NCI-H510A treated with DMSO at 0.1 percent for 48 hours (cell line): ENCODE data around the gene MGAT4D.
"Not testable (repeated sequence)": the region's sequence is repeated elsewhere in the genome, so short reads cannot be mapped to it uniquely, and the experiment has no call there.

Source experiments
- DNase-seq: peaks from one replicate; lab custom pipeline; 2025; lab: John Stamatoyannopoulos, UW

The MGAT4D gene

DNA sequence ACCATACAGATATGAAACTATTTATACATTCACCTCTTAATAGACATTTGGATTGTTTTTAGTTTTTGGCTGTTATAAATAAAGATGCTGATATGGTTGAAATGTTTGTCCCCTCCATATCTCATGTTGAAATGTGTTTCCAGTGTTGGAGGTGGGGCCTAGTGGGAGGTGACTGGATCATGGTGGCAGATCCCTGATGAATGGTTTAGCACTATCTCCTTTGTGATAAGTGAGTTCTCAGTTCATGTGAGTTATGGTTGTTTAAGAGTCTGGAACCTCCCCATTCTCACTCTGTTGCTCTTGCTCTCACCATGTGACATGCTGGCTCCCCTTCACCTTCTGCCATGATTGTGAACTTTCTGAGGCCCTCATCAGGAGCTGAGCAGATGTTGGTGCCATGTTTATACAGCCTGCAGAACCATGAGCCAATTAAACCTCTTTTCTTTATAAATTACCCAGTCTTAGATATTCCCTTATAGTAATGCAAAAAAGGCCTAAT is 58.4 kb downstream of the MGAT4D start:
- DNase-seq, result no peak

- no peak for DNase-seq
These were observed 70.1 kb downstream of the MGAT4D start for GRCh38 chr4:140427919-140428471.

- peak; percentile 68 for DNase-seq
These were observed 70.8 kb downstream of the MGAT4D start, which contains the start of gene CLGN for GRCh38 chr4:140427106-140427918. Gene CLGN, minus strand, starts transcription at chr4:140427648. Its CDS starts 14,570 bp downstream, at chr4:140413078.

DNA sequence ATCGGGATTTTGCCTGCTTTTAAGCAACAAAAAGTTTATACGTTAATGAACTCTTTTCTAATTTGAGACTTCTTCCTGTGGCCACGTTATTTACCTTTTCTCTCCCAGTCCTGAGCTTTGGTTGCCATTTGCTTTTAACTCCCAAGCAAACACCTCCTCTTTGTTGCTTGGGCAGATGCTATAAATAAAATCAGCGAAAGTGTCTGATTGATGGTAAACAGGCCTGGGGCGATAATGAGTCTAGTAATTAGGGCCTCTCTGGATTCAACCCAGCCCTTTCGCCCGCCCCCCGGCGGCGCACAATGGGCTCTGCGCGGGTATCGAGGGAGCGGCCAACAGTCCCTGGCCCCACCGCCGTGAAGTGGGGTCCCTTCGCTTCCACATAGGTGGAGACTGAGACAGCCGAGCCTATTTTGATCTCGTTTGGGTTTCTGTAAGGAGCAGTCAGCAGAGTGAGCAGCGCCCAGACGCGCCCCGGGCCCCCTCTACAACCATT is 71.4 kb downstream of the MGAT4D start:
- peak; percentile 23 for DNase-seq

DNA sequence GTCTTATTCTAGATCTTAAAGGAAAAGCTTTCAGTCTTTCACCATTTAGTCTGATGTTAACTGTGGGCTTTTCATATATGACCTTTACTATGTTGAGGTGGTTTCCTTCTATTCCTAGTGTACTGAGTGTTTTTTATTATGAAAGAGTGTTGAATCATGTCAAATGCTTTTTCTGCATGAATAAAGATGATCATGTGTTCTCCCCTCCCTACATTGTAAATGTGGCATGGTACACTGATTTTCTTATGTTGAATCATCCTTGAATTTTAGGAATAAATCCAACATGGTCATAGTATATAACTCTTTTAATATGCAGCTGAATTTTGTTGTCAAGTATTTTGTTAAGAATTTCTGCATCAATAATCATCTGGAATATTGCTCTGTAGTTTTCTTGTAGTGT is 75.0 kb downstream of the MGAT4D start:
- DNase-seq, result no peak

DNA sequence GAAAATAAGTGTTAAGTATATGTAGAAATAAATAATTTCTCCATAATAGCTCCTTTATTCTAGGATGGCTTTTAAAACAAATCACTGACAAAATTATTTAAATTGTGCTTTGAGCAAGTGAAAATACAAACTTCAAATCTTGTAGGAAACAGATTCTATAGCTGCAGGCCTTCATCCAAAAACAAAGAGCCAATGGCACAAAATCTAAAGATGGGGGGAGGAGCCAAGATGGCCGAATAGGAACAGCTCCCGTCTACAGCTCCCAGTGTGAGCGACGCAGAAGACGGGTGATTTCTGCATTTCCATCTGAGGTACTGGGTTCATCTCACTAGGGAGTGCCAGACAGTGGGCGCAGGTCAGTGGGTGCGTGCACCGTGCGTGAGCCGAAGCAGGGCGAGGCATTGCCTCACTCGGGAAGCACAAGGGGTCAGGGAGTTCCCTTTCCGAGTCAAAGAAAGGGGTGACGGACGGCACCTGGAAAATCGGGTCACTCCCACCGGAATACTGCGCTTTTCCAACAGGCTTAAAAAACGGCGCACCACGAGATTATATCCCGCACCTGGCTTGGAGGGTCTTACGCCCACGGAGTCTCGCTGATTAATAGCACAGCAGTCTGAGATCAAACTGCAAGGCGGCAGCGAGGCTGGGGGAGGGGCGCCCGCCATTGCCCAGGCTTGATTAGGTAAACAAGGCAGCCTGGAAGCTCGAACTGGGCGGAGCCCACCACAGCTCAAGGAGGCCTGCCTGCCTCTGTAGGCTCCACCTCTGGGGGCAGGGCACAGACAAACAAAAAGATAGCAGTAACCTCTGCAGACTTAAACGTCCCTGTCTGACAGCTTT is 84.7 kb downstream of the MGAT4D start:
- not testable (repeated sequence) for DNase-seq

GRCh38 chr4:140408974-140409373 is 89.1 kb downstream of the MGAT4D start:
- DNase-seq, result no peak

- DNase-seq, result no peak
These were observed 91.8 kb downstream of the MGAT4D start for GRCh38 chr4:140406292-140406691.

GRCh38 chr4:140400111-140400510 is 98.0 kb downstream of the MGAT4D start:
- no peak for DNase-seq

DNA sequence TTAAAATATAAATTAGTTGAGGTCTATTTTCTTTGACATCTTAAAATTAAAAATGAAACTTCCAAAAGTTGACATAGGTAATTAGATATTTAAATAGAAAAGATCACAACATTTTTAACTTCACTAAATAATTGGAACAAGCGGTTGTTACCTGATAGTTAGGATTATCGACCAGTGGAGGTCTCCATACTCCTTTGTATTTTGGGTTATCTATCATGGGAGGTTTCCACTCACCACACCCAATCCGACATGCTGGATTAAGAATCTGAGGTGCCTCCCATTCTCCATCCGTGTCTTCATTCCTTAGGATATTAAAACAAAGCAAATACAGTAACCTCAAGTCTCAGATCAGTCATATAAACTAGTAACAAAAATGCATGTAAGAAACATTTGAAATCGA is 102.4 kb downstream of the MGAT4D start:
- no peak for DNase-seq
